Heart left ventricle (tissue), 13 donors: Measurements from ENCODE around the gene SRGAP1.
"Not testable (repeated sequence)": the region's sequence is repeated elsewhere in the genome, so short reads cannot be mapped to it uniquely, and the experiment has no call there.

Source experiments
- CTCF ChIP-seq, 12 donors: fragments of 200-600 bp; sonication (generic) in 4 of 12; IDR thresholded peaks; one replicate each; pipeline versions ENCODE4 v1.5.0 to v1.8.0; 2018 to 2022; ENCODE audit warnings: antibody characterized with exemption in 12 of 12, mild to moderate bottlenecking in 5 of 12
- POLR2A ChIP-seq, 2 donors: fragments of 450-650 bp; IDR thresholded peaks; one replicate each; pipeline ENCODE4 v1.6.1; 2017; ENCODE audit warnings: antibody characterized with exemption in 2 of 2, mild to moderate bottlenecking in 2 of 2, moderate library complexity in 2 of 2
- donor health status: ischemic (EF 13 %, LVEDD 7.1; RV severe dilation, severe dysfunction).
- donor health status: DM: no; HTN: yes; CAD: no.
- donor health status: DM: no; HTN: no; CAD: no.
- donor health status: ischemic (EF 25% LVEDD 6.9; RV normal size, moderate dysfunction).
- donor health status: ischemic (EF 25% LVEDD 5.7; RV mildly dilated, moderate dysfunction).
- donor health status: ischemic (EF 35%, LVEDD 5.7; RV mildly dilated, moderate dysfunction).
- donor health status: nonischemic (EF 11% LVEDD 7.7; RV severe dilation, severe dysfunction).
- donor health status: DM: yes; HTN: yes; CAD: no.
- donor health status: PGD.
- donor health status: ischemic (EF 29% LVEDD 5.4; RV normal size, mild dysfunction).
- donor health status: nonischemic (EF 23%, LVEDD 6.1; RV moderate dilation, normal function).

DNA sequence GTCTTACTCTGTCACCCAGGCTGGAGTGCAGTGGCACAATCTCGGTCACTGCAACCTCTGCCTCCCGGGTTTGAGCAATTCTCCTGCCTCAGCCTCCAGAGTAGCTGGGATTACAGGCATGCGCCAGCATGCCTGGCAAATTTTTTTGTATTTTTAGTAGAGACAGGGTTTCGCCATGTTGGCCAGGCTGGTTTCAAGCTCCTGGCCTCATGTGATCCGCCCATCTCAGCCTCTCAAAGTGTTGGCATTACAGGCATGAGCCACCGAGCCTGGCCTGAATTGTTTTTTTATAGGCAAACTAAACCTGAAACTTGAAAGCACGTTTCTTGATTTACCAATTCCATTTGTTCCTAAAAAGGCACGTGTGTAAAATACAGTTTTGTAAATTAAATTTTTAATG lies 173.6 kb downstream of the SRGAP1 start:
- not testable (repeated sequence) for TF ChIP-seq CTCF, POLR2A (IDR thresholded peaks at IDR 0.05)
